A673 (cell line): Measurements from ENCODE around the gene PARP9.

Experiments used
- CTCF ChIP-seq: fragments of 300-800, 200-600 bp; sonication (generic); conservative IDR thresholded peaks from 2 replicates; pipeline ENCODE4 v1.5.1; 2017; ENCODE audit warnings: low read depth, mild to moderate bottlenecking, antibody characterized with exemption, low read length, moderate library complexity, mixed read lengths
- EZH2 ChIP-seq: fragments of 200-600 bp; sonication (generic); IDR thresholded peaks from 2 replicates; pipeline ENCODE4 v1.6.1; 2017; ENCODE audit warnings: borderline replicate concordance, low read depth, mild to moderate bottlenecking, mixed read lengths, antibody characterized with exemption, low read length; ENCODE audit not compliant: poor library complexity, severe bottlenecking

DNA sequence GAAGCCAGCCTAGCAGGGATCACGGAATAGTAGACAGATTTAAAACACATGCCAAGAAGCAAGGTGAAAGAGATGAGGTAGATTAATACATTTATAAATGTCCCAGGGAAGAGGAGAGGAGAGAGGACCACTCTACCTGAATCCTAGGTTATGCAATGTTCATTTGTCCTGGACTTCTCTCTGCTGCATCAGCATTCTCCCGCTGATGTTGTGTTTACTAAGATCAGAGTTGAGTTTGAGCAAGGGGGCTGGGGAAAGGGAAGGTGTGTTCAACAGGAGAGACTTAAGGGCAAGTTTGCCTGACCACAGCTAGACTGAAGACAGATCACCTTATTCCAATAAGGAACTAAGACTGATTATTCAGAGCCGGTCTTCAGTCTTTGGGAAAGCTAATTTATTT, 48.2 kb downstream of the PARP9 start:
- TF ChIP-seq CTCF (no peak), EZH2 (no peak)
